ENCODE measurements around the gene MCF2L2.
"Not testable (repeated sequence)": the region's sequence is repeated elsewhere in the genome, so short reads cannot be mapped to it uniquely, and the experiment has no call there.

DNA sequence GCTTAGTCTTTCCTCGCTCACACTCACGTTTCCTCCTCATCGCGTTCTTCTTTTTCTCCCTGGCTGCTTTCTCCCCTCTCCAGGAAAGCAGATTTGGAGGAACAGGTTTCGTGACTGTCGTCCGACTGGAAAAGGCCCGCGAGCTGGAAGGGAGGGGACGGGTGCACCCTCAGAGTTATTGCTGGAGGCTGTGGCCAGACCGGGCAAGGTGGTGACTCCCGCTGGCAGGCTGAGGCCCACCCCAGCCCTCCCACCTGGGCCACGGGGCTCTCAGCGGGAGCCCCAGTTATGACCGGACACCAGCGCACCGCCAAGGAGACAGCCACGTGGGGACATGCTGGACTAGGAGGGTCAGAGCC is 248.9 kb downstream of the MCF2L2 start:
- TF ChIP-seq, protein P1, sequence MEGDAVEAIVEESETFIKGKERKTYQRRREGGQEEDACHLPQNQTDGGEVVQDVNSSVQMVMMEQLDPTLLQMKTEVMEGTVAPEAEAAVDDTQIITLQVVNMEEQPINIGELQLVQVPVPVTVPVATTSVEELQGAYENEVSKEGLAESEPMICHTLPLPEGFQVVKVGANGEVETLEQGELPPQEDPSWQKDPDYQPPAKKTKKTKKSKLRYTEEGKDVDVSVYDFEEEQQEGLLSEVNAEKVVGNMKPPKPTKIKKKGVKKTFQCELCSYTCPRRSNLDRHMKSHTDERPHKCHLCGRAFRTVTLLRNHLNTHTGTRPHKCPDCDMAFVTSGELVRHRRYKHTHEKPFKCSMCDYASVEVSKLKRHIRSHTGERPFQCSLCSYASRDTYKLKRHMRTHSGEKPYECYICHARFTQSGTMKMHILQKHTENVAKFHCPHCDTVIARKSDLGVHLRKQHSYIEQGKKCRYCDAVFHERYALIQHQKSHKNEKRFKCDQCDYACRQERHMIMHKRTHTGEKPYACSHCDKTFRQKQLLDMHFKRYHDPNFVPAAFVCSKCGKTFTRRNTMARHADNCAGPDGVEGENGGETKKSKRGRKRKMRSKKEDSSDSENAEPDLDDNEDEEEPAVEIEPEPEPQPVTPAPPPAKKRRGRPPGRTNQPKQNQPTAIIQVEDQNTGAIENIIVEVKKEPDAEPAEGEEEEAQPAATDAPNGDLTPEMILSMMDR (IDR thresholded peaks at IDR 0.05; ENCODE audit: low read depth, low read length), result not testable (repeated sequence)
- TF ChIP-seq, protein P2, sequence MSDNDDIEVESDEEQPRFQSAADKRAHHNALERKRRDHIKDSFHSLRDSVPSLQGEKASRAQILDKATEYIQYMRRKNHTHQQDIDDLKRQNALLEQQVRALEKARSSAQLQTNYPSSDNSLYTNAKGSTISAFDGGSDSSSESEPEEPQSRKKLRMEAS (IDR thresholded peaks at IDR 0.05; ENCODE audit: low read depth, low read length), result not testable (repeated sequence)
- TF ChIP-seq MYC (IDR thresholded peaks at IDR 0.05; ENCODE audit: low read depth, low read length), result not testable (repeated sequence)

All from NB4 (cell line).